Esophagus muscularis mucosa (tissue), 4 donors: ENCODE data around the gene MOAP1. TPM values are rescaled to one million over a fixed set of nuclear protein-coding genes. Genes with fewer than 3 reads are reported as not detected.
A peak's percentile ranks its signal among the peaks of the same experiment; 100 is the strongest.
"Not testable (repeated sequence)": the region's sequence is repeated elsewhere in the genome, so short reads cannot be mapped to it uniquely, and the experiment has no call there.

Experiments used
- DNase-seq: peaks from one replicate; pipeline ENCODE4 v3.0.0-alpha.2; 2017; ENCODE audit errors: extremely low spot score
- H3K27ac ChIP-seq, 4 donors: fragments of 200-600 bp; sonication (generic); replicated peaks in 1 of 4; 1 replicate in 3 of 4; 2 replicates in 1 of 4; pipeline ENCODE4 v1.5.1; 2016 to 2019; ENCODE audit warnings: mild to moderate bottlenecking in 1 of 4
- H3K27me3 ChIP-seq, 4 donors: fragments of 200-600 bp; sonication (generic); one replicate each; pipeline versions ENCODE4 v1.5.1 to v1.6.0; 2016 to 2019
- H3K36me3 ChIP-seq, 4 donors: fragments of 200-600 bp; sonication (generic); one replicate each; pipeline ENCODE4 v1.5.1; 2016 to 2019
- H3K4me1 ChIP-seq, 4 donors: fragments of 200-600 bp; sonication (generic); one replicate each; pipeline ENCODE4 v1.5.1; 2016 to 2019
- H3K4me3 ChIP-seq, 4 donors: fragments of 200-600 bp; sonication (generic); 1 replicate in 2 of 4; 2 replicates in 2 of 4; pipeline ENCODE4 v1.5.1; 2016 to 2019; ENCODE audit warnings: mild to moderate bottlenecking in 4 of 4, moderate library complexity in 1 of 4
- H3K9me3 ChIP-seq, 4 donors: fragments of 200-600 bp; sonication (generic); 1 replicate in 3 of 4; 2 replicates in 1 of 4; pipeline ENCODE4 v1.5.1; 2016 to 2019
- EP300 ChIP-seq: sonication (generic); formaldehyde crosslinking; IDR thresholded peaks from one replicate; pipeline ENCODE4 v1.6.1; 2017; ENCODE audit warnings: antibody characterized with exemption
- POLR2A ChIP-seq: fragments of 450-650 bp; IDR thresholded peaks from one replicate; pipeline ENCODE4 v1.6.1; 2017; ENCODE audit warnings: antibody characterized with exemption, moderate library complexity, mild to moderate bottlenecking, low read depth
- POLR2AphosphoS5 ChIP-seq, 2 donors: sonication (generic); formaldehyde crosslinking; IDR thresholded peaks; one replicate each; pipeline ENCODE4 v1.6.1; 2017; ENCODE audit warnings: antibody characterized with exemption in 2 of 2
- WGBS: methylation state at CpG from one replicate; pipeline ENCODE4 v1.1.5; 2018; 5-methylcytosine and 5-hydroxymethylcytosine counted together
- intact Hi-C: fragments of 100-400 bp; cut with DNase I; formaldehyde crosslinking; loops from one replicate; pipeline ENCODE4 v1.15.1; 2023
- total RNA-seq, 4 donors: library from RNA; depleted of rRNA; stranded (reverse); fragments of >200 nt; gene quantifications; one replicate each; pipeline versions ENCODE4 v1.1.0 to v1.2.1, GENCODE V29; 2016
- TF ChIP-seq, protein P1 (sequence below), 3 experiments: fragments of 200-600 bp in 2 of 3; fragments of 450-650 bp in 1 of 3; sonication (generic) in 2 of 3; IDR thresholded peaks; one replicate each; pipeline ENCODE4 v1.5.1; 2017 to 2019; ENCODE audit warnings: antibody characterized with exemption in 3 of 3, mild to moderate bottlenecking in 2 of 3, moderate library complexity in 1 of 3

MOAP1 gene
- total RNA-seq, 4 donors from 2014 or later: 54.3 to 90.9 (median 61.7) TPM

DNA sequence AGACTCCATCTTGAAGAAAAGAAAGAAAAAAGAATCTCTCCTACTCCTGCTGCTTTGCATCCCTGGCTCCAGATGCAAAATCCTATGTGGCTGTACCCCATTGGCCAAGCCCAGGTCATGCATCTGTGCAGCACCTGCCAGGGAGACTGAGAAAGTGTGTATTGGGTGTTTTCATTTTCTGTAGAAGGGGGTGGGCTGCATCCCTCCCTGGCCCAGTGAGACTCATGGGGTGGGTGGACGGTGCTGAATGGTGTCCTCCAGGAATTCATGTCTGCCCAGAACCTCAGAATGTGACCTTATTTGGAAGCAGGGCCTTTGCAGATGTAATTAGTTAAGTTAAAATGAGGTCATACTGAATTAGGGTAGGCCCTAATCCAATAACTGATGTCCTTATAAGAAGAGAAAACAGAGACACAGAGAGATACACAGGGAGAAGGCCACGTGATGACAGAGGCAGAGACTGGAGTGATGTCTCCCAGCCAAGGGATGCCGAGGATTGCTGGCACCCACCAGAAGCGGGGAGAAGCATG lies 23.2 kb downstream of the MOAP1 start:
- 60% methylated on average over 4 of the region's 4 CpGs for WGBS
- Histone ChIP-seq H3K27me3 (no peaks in the 10 kb centered on the region), H3K27ac (no peak overlapping the region), H3K9me3 (no peaks in the 10 kb centered on the region), H3K4me3 (no peak overlapping the region), H3K36me3 (no peaks in the 10 kb centered on the region), H3K4me1 (no peaks in the 10 kb centered on the region)
- intact Hi-C loops: no loop called here
- DNase-seq: no peak
- TF ChIP-seq, protein P1, sequence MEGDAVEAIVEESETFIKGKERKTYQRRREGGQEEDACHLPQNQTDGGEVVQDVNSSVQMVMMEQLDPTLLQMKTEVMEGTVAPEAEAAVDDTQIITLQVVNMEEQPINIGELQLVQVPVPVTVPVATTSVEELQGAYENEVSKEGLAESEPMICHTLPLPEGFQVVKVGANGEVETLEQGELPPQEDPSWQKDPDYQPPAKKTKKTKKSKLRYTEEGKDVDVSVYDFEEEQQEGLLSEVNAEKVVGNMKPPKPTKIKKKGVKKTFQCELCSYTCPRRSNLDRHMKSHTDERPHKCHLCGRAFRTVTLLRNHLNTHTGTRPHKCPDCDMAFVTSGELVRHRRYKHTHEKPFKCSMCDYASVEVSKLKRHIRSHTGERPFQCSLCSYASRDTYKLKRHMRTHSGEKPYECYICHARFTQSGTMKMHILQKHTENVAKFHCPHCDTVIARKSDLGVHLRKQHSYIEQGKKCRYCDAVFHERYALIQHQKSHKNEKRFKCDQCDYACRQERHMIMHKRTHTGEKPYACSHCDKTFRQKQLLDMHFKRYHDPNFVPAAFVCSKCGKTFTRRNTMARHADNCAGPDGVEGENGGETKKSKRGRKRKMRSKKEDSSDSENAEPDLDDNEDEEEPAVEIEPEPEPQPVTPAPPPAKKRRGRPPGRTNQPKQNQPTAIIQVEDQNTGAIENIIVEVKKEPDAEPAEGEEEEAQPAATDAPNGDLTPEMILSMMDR (IDR thresholded peaks at IDR 0.05): no peak
- TF ChIP-seq POLR2AphosphoS5 (IDR thresholded peaks at IDR 0.05) (no peak), POLR2A (no peak), EP300 (no peak)

DNA sequence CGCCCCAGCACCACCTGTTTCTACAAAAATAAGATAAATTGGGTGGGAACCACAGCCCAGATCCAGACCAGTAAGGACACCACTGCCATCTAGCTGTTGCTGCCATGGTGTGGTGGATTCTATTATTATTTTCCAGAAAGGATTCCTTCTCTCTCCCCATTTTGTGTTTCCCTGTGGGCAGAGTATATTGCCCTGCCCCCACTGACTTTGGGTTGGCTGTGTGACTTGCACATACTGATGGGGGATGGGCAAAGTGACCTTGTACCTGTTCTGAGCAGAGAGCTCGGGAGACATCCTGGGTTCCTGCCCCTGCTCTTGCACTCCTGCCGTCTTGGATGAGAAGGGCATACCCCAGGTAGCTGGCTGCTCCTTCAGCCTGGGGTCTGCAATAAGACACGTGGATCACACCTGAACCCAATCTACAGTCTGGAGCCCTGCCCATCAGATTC lies 24.3 kb downstream of the MOAP1 start:
- Histone ChIP-seq H3K9me3 (no peaks in the 10 kb centered on the region), H3K36me3 (no peaks in the 10 kb centered on the region), H3K4me1 (no peaks in the 10 kb centered on the region), H3K4me3 (no peak overlapping the region), H3K27ac (no peak overlapping the region), H3K27me3 (no peaks in the 10 kb centered on the region)
- no peak for TF ChIP-seq POLR2AphosphoS5 (IDR thresholded peaks at IDR 0.05)
- TF ChIP-seq, protein P1 (IDR thresholded peaks at IDR 0.05): peak in 1 of 3 experiments; percentile 6
- WGBS: 0% methylated on average over 1 of the region's 4 CpGs
- intact Hi-C loops: no loop called here
- no peak for DNase-seq

DNA sequence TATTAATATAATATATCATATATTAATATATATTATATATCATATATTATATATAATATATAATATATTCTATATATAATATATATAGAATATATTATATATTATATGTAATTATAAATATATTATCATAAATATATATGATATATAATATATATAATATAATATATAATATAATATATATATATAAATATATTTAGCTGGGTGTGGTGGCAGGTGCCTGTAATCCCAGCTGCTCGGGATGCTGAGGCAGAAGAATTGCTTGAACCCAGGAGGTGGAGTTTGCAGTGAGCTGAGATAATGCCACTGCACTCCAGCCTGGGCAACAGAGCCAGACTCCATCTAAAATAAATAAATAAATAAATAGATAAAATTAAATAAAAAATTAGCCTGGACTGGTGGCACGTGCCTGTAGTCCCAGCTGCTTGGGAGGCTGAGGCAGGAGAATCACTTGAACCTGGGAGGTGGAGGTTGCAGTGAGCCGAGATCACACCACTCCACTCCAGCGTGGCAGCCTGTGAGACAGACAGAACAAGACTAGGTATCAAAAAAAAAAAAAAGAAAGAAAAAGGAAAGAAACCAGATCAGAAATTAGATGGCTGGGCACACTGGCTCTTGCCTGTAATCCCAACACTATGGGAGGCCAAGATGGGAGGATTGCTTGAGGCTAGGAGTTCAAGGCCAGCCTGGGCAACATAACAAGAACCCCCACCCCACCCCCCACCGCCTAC lies 24.9 kb downstream of the MOAP1 start:
- H3K9me3 ChIP-seq, H3K27me3 ChIP-seq, intact Hi-C loops, DNase-seq, H3K4me3 ChIP-seq, H3K27ac ChIP-seq, H3K4me1 ChIP-seq, H3K36me3 ChIP-seq: not testable (repeated sequence)
- 70% methylated on average over 5 of the region's 5 CpGs for WGBS

DNA sequence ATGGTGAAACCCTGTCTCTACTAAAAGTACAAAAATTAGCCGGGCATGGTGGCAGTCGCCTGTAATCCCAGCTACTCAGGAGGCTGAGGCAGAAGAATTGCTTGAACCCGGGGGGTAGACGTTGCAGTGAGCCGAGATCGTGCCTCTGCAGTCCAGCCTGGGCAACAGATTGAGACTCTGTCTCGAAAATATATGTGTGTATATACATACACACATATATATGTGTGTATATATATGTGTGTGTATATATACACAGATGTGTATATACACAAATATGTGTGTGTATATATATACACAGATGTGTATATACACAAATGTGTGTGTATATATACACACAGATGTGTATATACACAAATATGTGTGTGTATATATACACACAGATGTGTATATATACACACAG lies 26.3 kb downstream of the MOAP1 start:
- H3K9me3 ChIP-seq, H3K4me3 ChIP-seq, H3K27me3 ChIP-seq, DNase-seq, H3K4me1 ChIP-seq, intact Hi-C loops, H3K36me3 ChIP-seq, H3K27ac ChIP-seq: not testable (repeated sequence)
- 94% methylated on average over 7 of the region's 7 CpGs for WGBS

DNA sequence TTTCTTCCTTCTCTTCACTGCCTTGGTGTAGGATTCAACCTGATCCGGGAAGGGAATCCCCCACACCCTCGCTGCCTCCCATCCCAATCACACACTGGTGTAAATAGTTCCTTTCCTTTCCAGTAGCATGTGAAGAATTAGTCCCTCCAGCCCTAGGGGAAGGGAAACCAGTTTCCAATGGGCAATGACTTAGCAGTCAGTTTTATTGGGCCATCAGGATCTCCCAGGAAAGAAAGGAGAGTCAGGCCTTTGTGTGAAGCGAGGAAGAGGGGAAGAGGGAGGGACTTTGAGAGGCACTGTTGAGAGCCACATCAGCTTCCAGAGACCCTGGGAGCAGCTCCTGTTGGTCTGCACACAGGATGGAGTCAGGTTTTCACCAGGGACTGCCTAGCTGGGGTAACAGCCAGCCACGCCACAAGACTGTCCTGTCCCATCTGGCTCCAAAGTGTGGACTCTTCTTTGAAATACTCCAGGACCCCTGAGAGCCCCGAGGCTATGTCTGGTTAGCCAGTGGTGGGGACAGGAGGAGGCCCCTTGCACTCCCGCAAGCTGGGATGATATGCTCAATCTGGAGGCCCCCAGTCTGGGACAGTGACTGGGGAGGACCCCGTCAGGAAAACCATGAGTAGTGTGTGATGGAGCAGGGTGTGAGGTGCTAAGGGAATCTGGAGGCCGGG lies 27.9 kb downstream of the MOAP1 start:
- H3K27me3 ChIP-seq: no peaks in the 10 kb centered on the region
- intact Hi-C loops: no loop called here
- H3K36me3 ChIP-seq: no peaks in the 10 kb centered on the region
- 93% methylated on average over 6 of the region's 8 CpGs for WGBS
- TF ChIP-seq POLR2A (no peak), EP300 (no peak), POLR2AphosphoS5 (IDR thresholded peaks at IDR 0.05) (no peak)
- TF ChIP-seq, protein P1 (IDR thresholded peaks at IDR 0.05): no peak
- no peak overlapping the region for H3K27ac ChIP-seq
- DNase-seq: no peak
- no peaks in the 10 kb centered on the region for H3K4me1 ChIP-seq
- H3K4me3 ChIP-seq: no peak overlapping the region
- H3K9me3 ChIP-seq: no peaks in the 10 kb centered on the region
